GM12864 (cell line): ENCODE results near the gene FBXL7.

Experiments
- DNase-seq: peaks from one replicate; pipeline ENCODE4 v3.0.0-alpha.2; 2011; ENCODE audit warnings: low read depth
- H3K4me3 ChIP-seq: 2 replicates; pipeline ENCODE4 v1.5.1; 2011; ENCODE audit warnings: mild to moderate bottlenecking, low read depth, low read length, control low read depth
- CTCF ChIP-seq: IDR thresholded peaks from 2 replicates; pipeline ENCODE4 v1.5.1; 2011; ENCODE audit warnings: low read depth, mild to moderate bottlenecking, moderate library complexity, low read length, control low read depth, inconsistent platforms; ENCODE audit errors: missing control alignments

FBXL7 gene

GRCh38 chr5:15594977-15595568 lies 95.1 kb downstream of the FBXL7 start:
- no peak overlapping the region for H3K4me3 ChIP-seq
- DNase-seq = no peak
- TF ChIP-seq CTCF = no peak

- DNase-seq = no peak
- no peak for TF ChIP-seq CTCF
- H3K4me3 ChIP-seq = no peak overlapping the region
Measured at GRCh38 chr5:15595929-15596328, 95.9 kb downstream of the FBXL7 start.

GRCh38 chr5:15596936-15597335 lies 97.0 kb downstream of the FBXL7 start:
- TF ChIP-seq CTCF = no peak
- H3K4me3 ChIP-seq = no peak overlapping the region
- no peak for DNase-seq

- no peak for DNase-seq
- TF ChIP-seq CTCF = no peak
- no peak overlapping the region for H3K4me3 ChIP-seq
Measured at GRCh38 chr5:15597804-15598203, 97.8 kb downstream of the FBXL7 start.

GRCh38 chr5:15598294-15598902 lies 98.4 kb downstream of the FBXL7 start:
- peak; percentile 54 for TF ChIP-seq CTCF
- DNase-seq = no peak
- H3K4me3 ChIP-seq = no peak overlapping the region

GRCh38 chr5:15600035-15600434 lies 100.1 kb downstream of the FBXL7 start:
- no peak for DNase-seq
- H3K4me3 ChIP-seq = no peak overlapping the region
- TF ChIP-seq CTCF = no peak

GRCh38 chr5:15601274-15601673 lies 101.3 kb downstream of the FBXL7 start:
- no peak for DNase-seq
- H3K4me3 ChIP-seq = no peak overlapping the region
- no peak for TF ChIP-seq CTCF
